PC-9 (cell line): ENCODE results near the gene MSH2. TPM values are rescaled to one million over a fixed set of nuclear protein-coding genes. Genes with fewer than 3 reads are reported as not detected.

Experiments used
- BruUV-seq: library from RNA; stranded (reverse); fragments of 400-500 nt; replicated peaks from 2 replicates; lab custom pipeline; 2021; lab: Mats Ljungman, UMichigan
- CTCF ChIA-PET: fragments of 300-600 bp; sonication (Branson Sonifier 250); formaldehyde crosslinking; loops from one replicate; lab custom pipeline; 2022; ENCODE audit warnings: antibody characterized with exemption; lab: Charles Lee
- POLR2A ChIA-PET: fragments of 300-600 bp; sonication (Branson Sonifier 250); formaldehyde crosslinking; loops from one replicate; lab custom pipeline; 2022; ENCODE audit warnings: antibody characterized with exemption; ENCODE audit not compliant: unreplicated experiment; lab: Charles Lee
- DNase-seq, 2 experiments: peaks; one replicate each; pipeline versions ENCODE4 v3.0.0 to v3.0.0-alpha.2; 2015 to 2022; ENCODE audit warnings: mixed read lengths in 1 of 2
- H2AFZ ChIP-seq: fragments of 200-600 bp; sonication (generic); 2 replicates; pipeline ENCODE4 v1.8.1; 2017; ENCODE audit warnings: antibody characterized with exemption
- H3F3A ChIP-seq: fragments of 200-600 bp; sonication (generic); 2 replicates; pipeline ENCODE4 v1.8.1; 2017; ENCODE audit warnings: antibody characterized with exemption, mild to moderate bottlenecking, low read depth; ENCODE audit not compliant: insufficient read depth
- H3K27ac ChIP-seq: fragments of 200-600 bp; sonication (generic); 2 replicates; pipeline ENCODE4 v1.6.1; 2016; ENCODE audit warnings: mixed run types
- H3K27me3 ChIP-seq: fragments of 200-600 bp; sonication (generic); 2 replicates; pipeline ENCODE4 v1.6.1; 2016; ENCODE audit warnings: low read depth, mixed run types; ENCODE audit not compliant: insufficient read depth
- H3K36me3 ChIP-seq: fragments of 200-600 bp; sonication (generic); 2 replicates; pipeline ENCODE4 v1.6.1; 2016; ENCODE audit warnings: low read depth, mixed run types
- H3K4me1 ChIP-seq: fragments of 200-600 bp; sonication (generic); replicated peaks from 2 replicates; pipeline ENCODE4 v1.6.1; 2016; ENCODE audit warnings: mixed run types; ENCODE audit not compliant: insufficient read depth
- H3K4me2 ChIP-seq: fragments of 200-600 bp; sonication (generic); 2 replicates; pipeline ENCODE4 v1.6.1; 2017; ENCODE audit warnings: mixed run types
- H3K4me3 ChIP-seq: fragments of 200-600 bp; sonication (generic); 2 replicates; pipeline ENCODE4 v1.6.1; 2016; ENCODE audit warnings: mixed run types
- H3K79me2 ChIP-seq: fragments of 200-600 bp; sonication (generic); 2 replicates; pipeline ENCODE4 v1.6.1; 2017; ENCODE audit warnings: low read depth, mixed run types
- H3K9me2 ChIP-seq: fragments of 200-600 bp; sonication (generic); 2 replicates; pipeline ENCODE4 v1.8.1; 2017; ENCODE audit warnings: mild to moderate bottlenecking; ENCODE audit not compliant: insufficient read depth
- H3K9me3 ChIP-seq: fragments of 200-600 bp; sonication (generic); 2 replicates; pipeline ENCODE4 v1.8.1; 2016; ENCODE audit warnings: low read depth; ENCODE audit not compliant: insufficient read depth
- H4K20me1 ChIP-seq: fragments of 200-600 bp; sonication (generic); 2 replicates; pipeline ENCODE4 v1.8.1; 2017; ENCODE audit not compliant: insufficient read depth
- CTCF ChIP-seq: fragments of 200-600 bp; sonication (generic); conservative IDR thresholded peaks from 2 replicates; pipeline ENCODE4 v1.6.1; 2017; ENCODE audit warnings: mixed run types, antibody characterized with exemption, mild to moderate bottlenecking, moderate library complexity
- EZH2 ChIP-seq: fragments of 200-600 bp; sonication (generic); IDR thresholded peaks from 2 replicates; pipeline ENCODE4 v1.8.0; 2017; ENCODE audit warnings: antibody characterized with exemption, low read depth
- intact Hi-C: fragments of 100-400 bp; cut with micrococcal nuclease; formaldehyde crosslinking; loops from one replicate; pipeline ENCODE4 v1.10.0; 2022; ENCODE audit not compliant: unreplicated experiment
- total RNA-seq: library from RNA; stranded (reverse); gene quantifications from 2 replicates; pipeline ENCODE4 v1.2.3, GENCODE V29; 2021

The MSH2 gene
- total RNA-seq, 1 experiment from 2014 or later = 54.2 TPM

GRCh38 chr2:47528455-47528854 lies 125.5 kb downstream of the MSH2 start:
- no peak overlapping the region for H3K4me3 ChIP-seq
- H3K9me2 ChIP-seq = no peaks in the 10 kb centered on the region
- H3K4me1 ChIP-seq = no peaks in the 10 kb centered on the region
- BruUV-seq = no TSS peak
- TF ChIP-seq EZH2 (no peak), CTCF (no peak)
- H3K36me3 ChIP-seq = no peaks in the 10 kb centered on the region
- no peak overlapping the region for H2AFZ ChIP-seq
- ChIA-PET CTCF (no interaction called here), POLR2A (no interaction called here)
- no peaks in the 10 kb centered on the region for H3K27me3 ChIP-seq
- H3K9me3 ChIP-seq = no peaks in the 10 kb centered on the region
- H3K27ac ChIP-seq = no peak overlapping the region
- H3K79me2 ChIP-seq = no peaks in the 10 kb centered on the region
- no peaks in the 10 kb centered on the region for H3F3A ChIP-seq
- no peak for DNase-seq
- intact Hi-C loops = no loop called here
- no peak overlapping the region for H3K4me2 ChIP-seq
- H4K20me1 ChIP-seq = no peaks in the 10 kb centered on the region

GRCh38 chr2:47528874-47529273 lies 125.9 kb downstream of the MSH2 start:
- no peaks in the 10 kb centered on the region for H3K79me2 ChIP-seq
- peaks cover 2% of the 10 kb centered on the region; the same call in 1 of the 2 replicates for H3K4me1 ChIP-seq
- intact Hi-C loops = no loop called here
- BruUV-seq = no TSS peak
- ChIA-PET CTCF (no interaction called here), POLR2A (no interaction called here)
- no peaks in the 10 kb centered on the region for H3F3A ChIP-seq
- H3K4me3 ChIP-seq = no peak overlapping the region
- no peaks in the 10 kb centered on the region for H4K20me1 ChIP-seq
- no peak overlapping the region for H3K4me2 ChIP-seq
- H2AFZ ChIP-seq = no peak overlapping the region
- no peak for DNase-seq
- no peaks in the 10 kb centered on the region for H3K9me2 ChIP-seq
- H3K9me3 ChIP-seq = no peaks in the 10 kb centered on the region
- H3K36me3 ChIP-seq = no peaks in the 10 kb centered on the region
- TF ChIP-seq CTCF (no peak), EZH2 (no peak)
- H3K27me3 ChIP-seq = no peaks in the 10 kb centered on the region
- H3K27ac ChIP-seq = no peak overlapping the region

- TF ChIP-seq EZH2 = no peak
- TF ChIP-seq CTCF = no peak
- CTCF ChIA-PET = no interaction called here
- no TSS peak for BruUV-seq
These were observed 127.3 kb downstream of the MSH2 start for GRCh38 chr2:47530105-47530760.

More at GRCh38 chr2:47530105-47530760, 127.3 kb downstream of the MSH2 start:
- H3K4me2 ChIP-seq = no peak overlapping the region
- H3K36me3 ChIP-seq = no peaks in the 10 kb centered on the region
- H3F3A ChIP-seq = no peaks in the 10 kb centered on the region
- no peaks in the 10 kb centered on the region for H3K79me2 ChIP-seq
- no peaks in the 10 kb centered on the region for H4K20me1 ChIP-seq
- no peaks in the 10 kb centered on the region for H3K9me2 ChIP-seq
- POLR2A ChIA-PET = no interaction called here
- intact Hi-C loops = no loop called here
- no peak overlapping the region for H3K4me3 ChIP-seq
- DNase-seq = no peak
- H2AFZ ChIP-seq = no peak overlapping the region
- H3K27ac ChIP-seq = no peak overlapping the region
- H3K9me3 ChIP-seq = no peaks in the 10 kb centered on the region
- H3K4me1 ChIP-seq = peaks cover 5% of the 10 kb centered on the region; the same call in 1 of the 2 replicates
- no peaks in the 10 kb centered on the region for H3K27me3 ChIP-seq
